ENCODE measurements around the gene SIGLEC14.

SIGLEC14 gene

GRCh38 chr19:51664131-51664530 lies 17.5 kb upstream of the SIGLEC14 start:
- FAIRE-seq: no peak
- TF ChIP-seq, protein P1, sequence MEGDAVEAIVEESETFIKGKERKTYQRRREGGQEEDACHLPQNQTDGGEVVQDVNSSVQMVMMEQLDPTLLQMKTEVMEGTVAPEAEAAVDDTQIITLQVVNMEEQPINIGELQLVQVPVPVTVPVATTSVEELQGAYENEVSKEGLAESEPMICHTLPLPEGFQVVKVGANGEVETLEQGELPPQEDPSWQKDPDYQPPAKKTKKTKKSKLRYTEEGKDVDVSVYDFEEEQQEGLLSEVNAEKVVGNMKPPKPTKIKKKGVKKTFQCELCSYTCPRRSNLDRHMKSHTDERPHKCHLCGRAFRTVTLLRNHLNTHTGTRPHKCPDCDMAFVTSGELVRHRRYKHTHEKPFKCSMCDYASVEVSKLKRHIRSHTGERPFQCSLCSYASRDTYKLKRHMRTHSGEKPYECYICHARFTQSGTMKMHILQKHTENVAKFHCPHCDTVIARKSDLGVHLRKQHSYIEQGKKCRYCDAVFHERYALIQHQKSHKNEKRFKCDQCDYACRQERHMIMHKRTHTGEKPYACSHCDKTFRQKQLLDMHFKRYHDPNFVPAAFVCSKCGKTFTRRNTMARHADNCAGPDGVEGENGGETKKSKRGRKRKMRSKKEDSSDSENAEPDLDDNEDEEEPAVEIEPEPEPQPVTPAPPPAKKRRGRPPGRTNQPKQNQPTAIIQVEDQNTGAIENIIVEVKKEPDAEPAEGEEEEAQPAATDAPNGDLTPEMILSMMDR (IDR thresholded peaks at IDR 0.05; ENCODE audit: insufficient read depth, missing control alignments): no peak
- DNase-seq (ENCODE audit: insufficient read length, low spot score): no peak

DNA sequence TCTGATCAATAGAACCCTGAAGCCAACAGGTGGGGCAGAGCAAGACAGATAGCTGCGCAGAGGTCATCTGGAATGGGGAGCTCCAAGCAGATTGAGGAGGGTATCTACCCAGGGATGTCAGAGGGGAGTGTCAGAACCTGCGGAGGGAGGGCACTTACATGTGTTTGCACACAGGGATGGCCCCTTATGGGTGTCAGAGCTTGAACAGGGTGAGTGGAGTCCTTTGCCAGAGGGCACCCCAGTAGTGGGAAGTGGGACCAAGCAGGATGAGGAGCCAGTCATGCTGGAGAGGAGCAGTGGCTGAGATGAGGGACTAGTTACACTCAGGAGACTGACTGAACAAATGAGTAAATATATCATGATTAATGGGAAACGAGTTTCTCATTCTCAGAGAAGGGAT lies 17.0 kb upstream of the SIGLEC14 start:
- DNase-seq (ENCODE audit: insufficient read length, low spot score): no peak
- TF ChIP-seq, protein P1 (IDR thresholded peaks at IDR 0.05; ENCODE audit: insufficient read depth, missing control alignments): no peak
- no peak for FAIRE-seq

DNA sequence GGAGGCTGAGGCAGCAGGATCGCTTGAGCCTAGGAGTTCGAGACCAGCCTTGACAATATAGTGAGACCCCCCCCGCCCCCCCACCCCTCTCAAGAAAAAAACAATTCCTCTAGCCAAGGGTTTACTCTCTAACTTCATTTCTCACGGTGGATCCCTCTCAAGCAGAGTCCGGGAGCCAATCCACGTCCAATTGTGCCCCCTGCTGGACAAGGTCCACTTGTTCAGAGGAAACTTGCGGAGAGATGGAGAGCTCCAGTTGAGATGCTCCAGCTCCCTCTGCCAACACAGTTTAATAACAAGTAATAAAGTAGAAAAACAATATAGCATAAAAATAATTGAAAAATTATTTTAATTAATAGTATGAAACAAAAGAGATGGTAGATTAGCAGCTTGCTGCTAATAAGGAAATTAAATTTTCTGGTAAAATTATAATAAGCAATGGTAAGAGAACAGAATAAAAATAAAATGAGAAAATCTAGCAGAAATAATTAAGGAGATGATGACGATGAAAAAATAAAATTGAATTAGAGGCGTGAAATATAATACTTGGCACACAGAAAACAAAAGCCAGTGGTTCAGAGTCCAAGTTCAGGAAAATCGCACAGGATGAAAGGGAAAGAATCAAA lies 14.5 kb upstream of the SIGLEC14 start:
- TF ChIP-seq, protein P1 (IDR thresholded peaks at IDR 0.05; ENCODE audit: insufficient read depth, missing control alignments): peak; percentile 74
- FAIRE-seq (no peak), DNase-seq (ENCODE audit: insufficient read length, low spot score) (peak; percentile 28)

DNA sequence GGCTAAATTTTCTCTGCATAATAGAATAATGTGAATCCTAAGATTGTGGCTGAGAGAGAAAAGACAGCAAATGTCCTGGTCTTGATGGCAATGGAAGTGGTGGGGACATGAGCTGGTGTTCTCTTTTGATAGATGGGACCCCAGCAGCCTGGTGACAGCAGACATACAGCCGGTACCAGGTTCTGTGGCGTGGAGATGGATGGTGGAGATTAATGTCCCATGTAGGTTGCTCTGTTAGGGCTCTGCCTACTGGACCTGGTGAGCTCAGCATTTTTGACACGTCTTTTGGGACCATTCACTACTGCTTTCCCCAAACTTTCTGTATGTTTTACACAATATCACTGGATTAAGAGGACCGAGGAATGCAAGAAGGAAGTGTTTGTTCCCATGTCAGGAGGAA lies 8.2 kb upstream of the SIGLEC14 start:
- FAIRE-seq (no peak), DNase-seq (ENCODE audit: insufficient read length, low spot score) (no peak)
- TF ChIP-seq, protein P1 (IDR thresholded peaks at IDR 0.05; ENCODE audit: insufficient read depth, missing control alignments): no peak

DNA sequence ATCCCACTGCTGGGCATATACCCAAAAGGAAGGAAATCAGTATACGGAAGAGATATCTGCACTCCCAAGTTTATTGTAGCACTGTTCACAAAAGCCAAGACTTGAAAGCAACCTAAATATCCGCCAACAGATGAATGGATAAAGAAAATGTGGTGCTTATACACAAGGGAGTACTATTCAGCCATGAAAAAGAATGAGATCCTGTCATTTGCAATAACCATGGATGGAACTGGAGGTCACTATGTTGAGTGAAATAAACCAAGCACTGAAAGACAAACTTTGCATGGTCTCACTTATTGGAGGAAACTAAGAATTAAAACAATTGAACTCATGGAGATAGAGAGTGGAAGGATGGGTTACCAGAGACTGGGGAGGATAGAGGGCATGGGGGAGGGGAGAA lies 6.5 kb upstream of the SIGLEC14 start:
- FAIRE-seq (no peak), DNase-seq (ENCODE audit: insufficient read length, low spot score) (no peak)
- TF ChIP-seq, protein P1 (IDR thresholded peaks at IDR 0.05; ENCODE audit: insufficient read depth, missing control alignments): no peak

GRCh38 chr19:51652266-51652665 lies 5.6 kb upstream of the SIGLEC14 start:
- TF ChIP-seq, protein P1 (IDR thresholded peaks at IDR 0.05; ENCODE audit: insufficient read depth, missing control alignments): no peak
- no peak for FAIRE-seq
- no peak for DNase-seq (ENCODE audit: insufficient read length, low spot score)

DNA sequence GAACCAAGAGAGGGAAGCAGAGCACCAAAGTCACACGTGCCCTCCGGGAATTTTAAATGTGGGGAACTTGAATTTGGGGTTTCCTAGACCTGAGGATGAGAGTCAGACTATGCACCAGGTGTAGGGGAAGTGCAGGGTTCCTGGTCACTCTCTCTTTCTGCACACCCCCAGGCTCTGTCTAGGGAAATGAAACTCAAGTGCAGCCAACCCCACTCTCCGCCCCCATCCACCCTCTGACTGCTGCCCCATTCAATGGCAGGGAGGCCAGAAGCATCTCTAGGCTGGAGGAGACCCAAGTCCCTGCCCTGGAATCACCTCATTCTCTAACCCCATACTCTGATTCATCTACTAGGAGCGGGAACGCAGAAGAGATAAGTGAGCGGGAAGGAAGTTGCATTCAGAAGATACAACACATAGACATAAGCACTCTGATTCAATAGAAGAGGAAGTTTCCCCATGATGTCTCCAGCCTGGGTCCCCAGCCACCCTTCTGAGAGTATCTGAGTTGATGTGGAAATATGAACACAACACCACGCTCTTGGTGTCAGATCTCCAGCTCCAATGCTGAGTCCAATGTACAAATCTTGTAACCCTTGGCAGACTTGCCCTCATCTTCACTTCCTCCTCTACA lies 4.7 kb upstream of the SIGLEC14 start:
- DNase-seq (ENCODE audit: insufficient read length, low spot score): no peak
- TF ChIP-seq, protein P1 (IDR thresholded peaks at IDR 0.05; ENCODE audit: insufficient read depth, missing control alignments): no peak
- FAIRE-seq: no peak

Measured in D721Med (cell line).